ENCODE measurements around the gene OSGEP.

GRCh38 chr14:20501346-20501745, 46.7 kb upstream of the OSGEP start:
- no peak for TF ChIP-seq CTCF (conservative IDR thresholded peaks at IDR 0.05; ENCODE audit: low read length)
- TF ChIP-seq EZH2phosphoT487 (IDR thresholded peaks at IDR 0.05; ENCODE audit: borderline replicate concordance, low read depth, low read length): no peak
